ENCODE data around the gene RSPO1.

- TF ChIP-seq CTCF (IDR thresholded peaks at IDR 0.05) (no peak), POLR2A (IDR thresholded peaks at IDR 0.05) (no peak)
Observed at GRCh38 chr1:37593726-37594125, 41.0 kb downstream of the RSPO1 start.
